Loucy (cell line): Measurements from ENCODE around the gene RFX1.
"Not testable (repeated sequence)": the region's sequence is repeated elsewhere in the genome, so short reads cannot be mapped to it uniquely, and the experiment has no call there.

Experiments used
- H2AFZ ChIP-seq: fragments of 200-600 bp; sonication (generic); 2 replicates; pipeline ENCODE4 v1.6.0; 2016; ENCODE audit warnings: antibody characterized with exemption, mild to moderate bottlenecking, low read length, moderate library complexity
- H3F3A ChIP-seq: fragments of 200-600 bp; 2 replicates; pipeline ENCODE4 v1.6.0; 2016; ENCODE audit warnings: antibody characterized with exemption, low read depth, mild to moderate bottlenecking
- H3K27me3 ChIP-seq: fragments of 200-600 bp; sonication (generic); 2 replicates; pipeline ENCODE4 v1.6.1; 2014; ENCODE audit warnings: low read length, mild to moderate bottlenecking; ENCODE audit not compliant: insufficient read depth, poor library complexity, severe bottlenecking
- H3K36me3 ChIP-seq: fragments of 200-600 bp; sonication (generic); 2 replicates; pipeline ENCODE4 v1.6.1; 2016; ENCODE audit warnings: low read length; ENCODE audit not compliant: insufficient read depth
- H3K4me1 ChIP-seq: fragments of 200-600 bp; sonication (generic); 2 replicates; pipeline ENCODE4 v1.5.1; 2014; ENCODE audit warnings: low read length, mild to moderate bottlenecking; ENCODE audit not compliant: insufficient read depth, poor library complexity, severe bottlenecking
- H3K4me2 ChIP-seq: fragments of 200-600 bp; sonication (generic); 2 replicates; pipeline ENCODE4 v1.6.0; 2014; ENCODE audit warnings: antibody characterized with exemption, low read length, low read depth, mild to moderate bottlenecking; ENCODE audit not compliant: poor library complexity, severe bottlenecking
- H3K4me3 ChIP-seq: fragments of 200-600 bp; sonication (generic); 2 replicates; pipeline ENCODE4 v1.5.1; 2014; ENCODE audit warnings: low read length, mild to moderate bottlenecking, mixed read lengths; ENCODE audit not compliant: poor library complexity, severe bottlenecking
- H3K79me2 ChIP-seq: fragments of 200-600 bp; sonication (generic); 2 replicates; pipeline ENCODE4 v1.6.1; 2014; ENCODE audit warnings: low read length; ENCODE audit not compliant: insufficient read depth
- H3K9ac ChIP-seq: fragments of 200-600 bp; sonication (generic); 2 replicates; pipeline ENCODE4 v1.6.0; 2014; ENCODE audit warnings: mild to moderate bottlenecking, low read depth, low read length, moderate library complexity; ENCODE audit not compliant: poor library complexity, severe bottlenecking
- H3K9me2 ChIP-seq: fragments of 200-600 bp; sonication (generic); replicated peaks from 2 replicates; pipeline ENCODE4 v1.6.1; 2016; ENCODE audit warnings: low read depth, low read length, mixed read lengths
- H3K9me3 ChIP-seq: fragments of 200-600 bp; sonication (generic); 2 replicates; pipeline ENCODE4 v1.6.1; 2014; ENCODE audit warnings: mild to moderate bottlenecking, antibody characterized with exemption, low read length, low read depth; ENCODE audit not compliant: insufficient read depth
- H4K20me1 ChIP-seq: fragments of 200-600 bp; sonication (generic); 2 replicates; pipeline ENCODE4 v1.6.0; 2014; ENCODE audit warnings: antibody characterized with exemption, low read length, mild to moderate bottlenecking; ENCODE audit not compliant: insufficient read depth, poor library complexity, severe bottlenecking
- CTCF ChIP-seq: fragments of 200-600 bp; sonication (generic); conservative IDR thresholded peaks from 2 replicates; pipeline ENCODE4 v1.5.1; 2014; ENCODE audit warnings: mild to moderate bottlenecking, antibody characterized with exemption, low read length
- EZH2phosphoT487 ChIP-seq: fragments of 200-600 bp; IDR thresholded peaks from 2 replicates; pipeline ENCODE4 v1.6.1; 2018; ENCODE audit warnings: antibody characterized with exemption, mild to moderate bottlenecking, moderate library complexity, borderline replicate concordance

The RFX1 gene

DNA sequence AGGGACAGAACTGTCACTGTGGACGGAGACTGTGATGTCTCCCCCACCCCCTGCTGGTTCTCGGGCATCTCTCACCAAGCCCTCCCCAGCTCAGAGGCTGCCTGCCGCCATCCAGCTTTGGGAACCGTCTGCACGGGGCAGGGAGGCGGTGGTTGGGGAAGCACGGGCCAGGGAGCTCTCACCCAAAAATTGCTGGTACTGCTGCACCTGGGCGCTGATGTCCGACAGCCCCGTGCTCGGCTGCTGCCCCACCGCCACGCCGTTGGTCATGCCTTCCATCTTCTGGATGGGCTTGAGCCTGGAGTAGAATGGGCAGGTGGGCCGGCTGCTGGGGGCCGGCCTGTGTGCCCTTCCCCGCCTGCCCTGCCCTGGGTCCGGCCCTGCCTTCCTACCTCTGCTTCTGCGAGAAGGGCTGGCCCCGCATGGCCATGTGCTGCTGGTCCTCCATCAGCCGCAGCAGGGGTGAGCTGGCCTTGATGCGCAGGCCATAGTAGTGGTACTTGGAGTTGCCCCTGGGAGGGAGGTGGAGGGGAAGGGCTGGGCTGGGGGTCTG, 37.7 kb downstream of the RFX1 start:
- H3K36me3 ChIP-seq = peaks cover 14% of the 10 kb centered on the region; the same call in 1 of the 2 replicates
- H3K79me2 ChIP-seq = no peaks in the 10 kb centered on the region

GRCh38 chr19:13967206-13967605, 38.9 kb downstream of the RFX1 start:
- H2AFZ ChIP-seq, H4K20me1 ChIP-seq, H3K4me3 ChIP-seq, H3K27me3 ChIP-seq, H3K9ac ChIP-seq, H3K9me3 ChIP-seq, H3F3A ChIP-seq, H3K79me2 ChIP-seq, H3K4me2 ChIP-seq, H3K9me2 ChIP-seq, H3K4me1 ChIP-seq: not testable (repeated sequence)
- H3K36me3 ChIP-seq = peaks cover 14% of the 10 kb centered on the region; the same call in 1 of the 2 replicates

More for the DNA sequence above, 37.7 kb downstream of the RFX1 start:
- H3K4me1 ChIP-seq = no peaks in the 10 kb centered on the region
- no peaks in the 10 kb centered on the region for H3K9me3 ChIP-seq
- TF ChIP-seq CTCF (no peak), EZH2phosphoT487 (no peak)
- H3K27me3 ChIP-seq = no peaks in the 10 kb centered on the region
- no peaks in the 10 kb centered on the region for H4K20me1 ChIP-seq
- H3K9me2 ChIP-seq = no peaks in the 10 kb centered on the region
- H2AFZ ChIP-seq = no peak overlapping the region
- H3K9ac ChIP-seq = no peak overlapping the region
- no peak overlapping the region for H3K4me3 ChIP-seq
- no peaks in the 10 kb centered on the region for H3F3A ChIP-seq
- no peak overlapping the region for H3K4me2 ChIP-seq

GRCh38 chr19:13966684-13967128, 39.4 kb downstream of the RFX1 start:
- no peaks in the 10 kb centered on the region for H3F3A ChIP-seq

More at GRCh38 chr19:13966684-13967128, 39.4 kb downstream of the RFX1 start:
- H3K9me3 ChIP-seq = no peaks in the 10 kb centered on the region
- no peak overlapping the region for H3K4me2 ChIP-seq
- no peaks in the 10 kb centered on the region for H3K27me3 ChIP-seq
- H3K79me2 ChIP-seq = no peaks in the 10 kb centered on the region
- peaks cover 14% of the 10 kb centered on the region; the same call in 1 of the 2 replicates for H3K36me3 ChIP-seq
- H3K4me3 ChIP-seq = no peak overlapping the region
- H2AFZ ChIP-seq = no peak overlapping the region
- H3K4me1 ChIP-seq = no peaks in the 10 kb centered on the region
- H3K9ac ChIP-seq = no peak overlapping the region
- TF ChIP-seq EZH2phosphoT487 (no peak), CTCF (no peak)
- no peaks in the 10 kb centered on the region for H4K20me1 ChIP-seq
- H3K9me2 ChIP-seq = no peaks in the 10 kb centered on the region
